Choroid plexus epithelial cell (primary cell): ENCODE measurements around the gene GALNT13.

ENCODE experiments used
- DNase-seq: peaks from one replicate; pipeline ENCODE4 v3.0.0-alpha.2; 2010; ENCODE audit warnings: low read depth
- H3K4me3 ChIP-seq: 2 replicates; pipeline ENCODE4 v1.5.1; 2011; ENCODE audit warnings: low read depth, mild to moderate bottlenecking, control low read depth, low read length, moderate library complexity
- CTCF ChIP-seq: conservative IDR thresholded peaks from 2 replicates; pipeline ENCODE4 v1.5.1; 2011; ENCODE audit warnings: low read depth, mild to moderate bottlenecking, control low read depth, inconsistent platforms, low read length, moderate library complexity

GALNT13 gene

GRCh38 chr2:154173919-154174318 lies 302.2 kb downstream of the GALNT13 start:
- no peak for TF ChIP-seq CTCF
- no peak overlapping the region for H3K4me3 ChIP-seq
- DNase-seq = no peak

- no peak overlapping the region for H3K4me3 ChIP-seq
- DNase-seq = no peak
- no peak for TF ChIP-seq CTCF
These were observed 310.3 kb downstream of the GALNT13 start for GRCh38 chr2:154182008-154182407.

GRCh38 chr2:154187948-154188347 lies 316.2 kb downstream of the GALNT13 start:
- no peak for DNase-seq
- no peak for TF ChIP-seq CTCF
- H3K4me3 ChIP-seq = no peak overlapping the region

- TF ChIP-seq CTCF = no peak
- DNase-seq = no peak
- H3K4me3 ChIP-seq = no peak overlapping the region
These were observed 318.2 kb downstream of the GALNT13 start for GRCh38 chr2:154189953-154190352.

GRCh38 chr2:154193246-154193645 lies 321.5 kb downstream of the GALNT13 start:
- no peak for DNase-seq
- no peak overlapping the region for H3K4me3 ChIP-seq
- TF ChIP-seq CTCF = no peak

GRCh38 chr2:154194909-154195643 lies 323.4 kb downstream of the GALNT13 start:
- H3K4me3 ChIP-seq = no peak overlapping the region
- DNase-seq = no peak
- TF ChIP-seq CTCF = no peak

GRCh38 chr2:154195644-154196195 lies 324.0 kb downstream of the GALNT13 start:
- DNase-seq = no peak
- no peak overlapping the region for H3K4me3 ChIP-seq
- TF ChIP-seq CTCF = no peak
